Kidney (tissue), 14 donors: Measurements from ENCODE around the gene STOML3. TPM values are rescaled to one million over a fixed set of nuclear protein-coding genes. Genes with fewer than 3 reads are reported as not detected.

ENCODE experiments used
- DNase-seq, 5 donors: peaks; one replicate each; pipeline ENCODE4 v3.0.0-alpha.2; 2013 to 2020
- FAIRE-seq: peaks from 2 replicates; lab custom pipeline; 2012; peaks lifted over from hg19 to GRCh38; lab: Jason Lieb, UNC
- H3K27ac ChIP-seq, 2 donors: one replicate each; pipeline ENCODE4 v1.7.0; 2013; ENCODE audit warnings: low read depth in 2 of 2, low read length in 2 of 2, inconsistent platforms in 1 of 2
- H3K27me3 ChIP-seq: one replicate; pipeline ENCODE4 v1.7.1; 2013; ENCODE audit warnings: low read length, inconsistent platforms; ENCODE audit not compliant: control insufficient read depth, insufficient read depth
- H3K36me3 ChIP-seq, 3 donors: one replicate each; pipeline versions ENCODE4 v1.7.0 to v1.7.1; 2013; ENCODE audit warnings: low read length in 3 of 3, control low read depth in 1 of 3, inconsistent platforms in 1 of 3; ENCODE audit not compliant: insufficient read depth in 3 of 3, control insufficient read depth in 2 of 3
- H3K4me1 ChIP-seq, 3 donors: one replicate each; pipeline versions ENCODE4 v1.7.0 to v1.7.1; 2013; ENCODE audit warnings: low read length in 3 of 3, inconsistent platforms in 1 of 3, low read depth in 1 of 3; ENCODE audit not compliant: control insufficient read depth in 2 of 3, insufficient read depth in 2 of 3
- H3K4me3 ChIP-seq, 3 donors: one replicate each; pipeline versions ENCODE4 v1.7.0 to v1.8.1; 2013; ENCODE audit warnings: low read length in 3 of 3, control low read depth in 1 of 3, inconsistent platforms in 1 of 3
- H3K9ac ChIP-seq, 3 donors: one replicate each; pipeline versions ENCODE4 v1.7.0 to v1.7.1; 2013; ENCODE audit warnings: low read length in 3 of 3, control low read depth in 1 of 3, inconsistent platforms in 1 of 3
- H3K9me3 ChIP-seq, 3 donors: one replicate each; pipeline versions ENCODE4 v1.7.0 to v1.7.1; 2013; ENCODE audit warnings: low read length in 3 of 3, control low read depth in 1 of 3, inconsistent platforms in 1 of 3; ENCODE audit not compliant: control insufficient read depth in 2 of 3, insufficient read depth in 1 of 3
- intact Hi-C: fragments of 100-400 bp; cut with DNase I; formaldehyde crosslinking; loops from one replicate; pipeline ENCODE4 v1.11.1; 2022
- polyA plus RNA-seq: library from polyadenylated mRNA; stranded (reverse); fragments of 350-450 nt; fragmentation: Illumina TruSeq; extraction: RNeasy Lipid Tissue Mini Kit (QIAGEN cat#74804); gene quantifications from one replicate; pipeline ENCODE4 v1.2.3, GENCODE V29; 2014; ENCODE audit warnings: low read depth, low replicate concordance; ENCODE audit not compliant: insufficient read depth
- total RNA-seq: library from RNA; stranded (reverse); fragmentation: NEBNext Ultra II Directional; extraction: Animal tissue kit (Norgen Biotek cat#: 25700); gene quantifications from one replicate; pipeline ENCODE4 v1.2.1, GENCODE V29; 2021
- TF ChIP-seq, protein P1 (sequence below): IDR thresholded peaks from 3 replicates; pipeline ENCODE4 v1.5.1; 2012; ENCODE audit warnings: mild to moderate bottlenecking, moderate library complexity, borderline replicate concordance; ENCODE audit not compliant: insufficient read depth; ENCODE audit errors: extremely low read depth
- donor health status: control.
- donor health status: control.
- donor health status: control.
- donor health status: control.
- donor health status: control.
- donor health status: DM: yes; HTN: yes; CAD: no.
- donor health status: Normal renal cell carcinoma (clear cell type).

The STOML3 gene
- total and polyA plus RNA-seq, 2 donors from 2014 or later = not detected

GRCh38 chr13:38944219-38944618 is 46.4 kb downstream of the STOML3 start:
- FAIRE-seq = no peak
- intact Hi-C loops = no loop called here

GRCh38 chr13:38943231-38943630 is 47.4 kb downstream of the STOML3 start:
- intact Hi-C loops = no loop called here
- no peaks in the 10 kb centered on the region for H3K27me3 ChIP-seq
- H3K9ac ChIP-seq = no peak overlapping the region
- H3K27ac ChIP-seq = no peak overlapping the region
- peaks cover 0 to 2% (median 0%) of the 10 kb centered on the region in 3 donors for H3K9me3 ChIP-seq
- DNase-seq = peak in 2 of 5 donors; percentile 7 to 31
- TF ChIP-seq, protein P1, sequence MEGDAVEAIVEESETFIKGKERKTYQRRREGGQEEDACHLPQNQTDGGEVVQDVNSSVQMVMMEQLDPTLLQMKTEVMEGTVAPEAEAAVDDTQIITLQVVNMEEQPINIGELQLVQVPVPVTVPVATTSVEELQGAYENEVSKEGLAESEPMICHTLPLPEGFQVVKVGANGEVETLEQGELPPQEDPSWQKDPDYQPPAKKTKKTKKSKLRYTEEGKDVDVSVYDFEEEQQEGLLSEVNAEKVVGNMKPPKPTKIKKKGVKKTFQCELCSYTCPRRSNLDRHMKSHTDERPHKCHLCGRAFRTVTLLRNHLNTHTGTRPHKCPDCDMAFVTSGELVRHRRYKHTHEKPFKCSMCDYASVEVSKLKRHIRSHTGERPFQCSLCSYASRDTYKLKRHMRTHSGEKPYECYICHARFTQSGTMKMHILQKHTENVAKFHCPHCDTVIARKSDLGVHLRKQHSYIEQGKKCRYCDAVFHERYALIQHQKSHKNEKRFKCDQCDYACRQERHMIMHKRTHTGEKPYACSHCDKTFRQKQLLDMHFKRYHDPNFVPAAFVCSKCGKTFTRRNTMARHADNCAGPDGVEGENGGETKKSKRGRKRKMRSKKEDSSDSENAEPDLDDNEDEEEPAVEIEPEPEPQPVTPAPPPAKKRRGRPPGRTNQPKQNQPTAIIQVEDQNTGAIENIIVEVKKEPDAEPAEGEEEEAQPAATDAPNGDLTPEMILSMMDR = no peak
- H3K36me3 ChIP-seq = no peaks in the 10 kb centered on the region
- no peak for FAIRE-seq
- H3K4me3 ChIP-seq = no peak overlapping the region
- H3K4me1 ChIP-seq = no peaks in the 10 kb centered on the region

More at GRCh38 chr13:38944219-38944618, 46.4 kb downstream of the STOML3 start:
- Histone ChIP-seq H3K4me3 (no peak overlapping the region), H3K9ac (no peak overlapping the region), H3K4me1 (no peaks in the 10 kb centered on the region), H3K36me3 (no peaks in the 10 kb centered on the region), H3K9me3 (peaks cover 0 to 1% (median 0%) of the 10 kb centered on the region in 3 donors), H3K27ac (no peak overlapping the region), H3K27me3 (no peaks in the 10 kb centered on the region)
- TF ChIP-seq, protein P1 = no peak
- DNase-seq = peak in 2 of 5 donors; percentile 7 to 21

GRCh38 chr13:38941353-38941945 is 49.2 kb downstream of the STOML3 start:
- Histone ChIP-seq H3K36me3 (no peaks in the 10 kb centered on the region), H3K9me3 (peaks cover 0 to 2% (median 0%) of the 10 kb centered on the region in 3 donors), H3K4me1 (no peaks in the 10 kb centered on the region), H3K4me3 (no peak overlapping the region), H3K27ac (no peak overlapping the region), H3K9ac (no peak overlapping the region), H3K27me3 (no peaks in the 10 kb centered on the region)
- DNase-seq = no peak
- TF ChIP-seq, protein P1 = no peak
- no peak for FAIRE-seq
- intact Hi-C loops = no loop called here
